BJ (cell line): ENCODE results near the gene ZNF888. TPM values are rescaled to one million over a fixed set of nuclear protein-coding genes. Genes with fewer than 3 reads are reported as not detected.
"Not testable (repeated sequence)": the region's sequence is repeated elsewhere in the genome, so short reads cannot be mapped to it uniquely, and the experiment has no call there.

Source experiments
- CTCF ChIA-PET: fragments of 350-600 bp; formaldehyde crosslinking; extraction: SDS; loops from one replicate; lab custom pipeline; 2021; ENCODE audit warnings: antibody characterized with exemption, inconsistent platforms; lab: Yijun Ruan, JAX
- POLR2A ChIA-PET: fragments of 300-600 bp; sonication (Branson Sonifier 250); formaldehyde crosslinking; extraction: SDS; loops from one replicate; lab custom pipeline; 2021; ENCODE audit warnings: antibody characterized with exemption; lab: Charles Lee
- DNase-seq: peaks from one replicate; pipeline ENCODE4 v3.0.0-alpha.2; 2011; ENCODE audit warnings: low read depth
- H3K27me3 ChIP-seq: 2 replicates; pipeline ENCODE4 v1.6.0; 2011; ENCODE audit warnings: low read length; ENCODE audit not compliant: control insufficient read depth, insufficient read depth
- H3K36me3 ChIP-seq: 2 replicates; pipeline ENCODE4 v1.5.1; 2011; ENCODE audit warnings: low read length; ENCODE audit not compliant: control insufficient read depth, insufficient read depth
- H3K4me3 ChIP-seq: 2 replicates; pipeline ENCODE4 v1.5.1; 2011; ENCODE audit warnings: low read depth, mild to moderate bottlenecking, control low read depth, low read length
- CTCF ChIP-seq: IDR thresholded peaks from 2 replicates; pipeline ENCODE4 v1.5.1; 2011; ENCODE audit warnings: low read depth, mild to moderate bottlenecking, control low read depth, inconsistent platforms, low read length, moderate library complexity; ENCODE audit not compliant: insufficient read depth
- polyA plus RNA-seq: library from polyadenylated mRNA; depleted of rRNA; stranded (reverse); fragments of >200 nt; gene quantifications from 2 replicates; pipeline ENCODE4 v1.2.3, GENCODE V29; 2011

ZNF888 gene
- polyA plus RNA-seq, 1 experiment, result 1.1 TPM

GRCh38 chr19:52948025-52948770, 25.0 kb upstream of the ZNF888 start:
- POLR2A ChIA-PET, result no interaction called here
- no peaks in the 10 kb centered on the region for H3K27me3 ChIP-seq
- peaks cover 7% of the 10 kb centered on the region for H3K36me3 ChIP-seq
- CTCF ChIA-PET, result interaction anchor here (1.3 kb wide), 1 partner anchor 46 kb away, joined by 3 read pairs; no protein-coding TSS in a partner anchor
- no peak for TF ChIP-seq CTCF
- H3K4me3 ChIP-seq, result no peak overlapping the region
- no peak for DNase-seq

GRCh38 chr19:52946322-52947310, 23.4 kb upstream of the ZNF888 start:
- POLR2A ChIA-PET, result no interaction called here
- H3K27me3 ChIP-seq, result no peaks in the 10 kb centered on the region
- H3K4me3 ChIP-seq, result no peak overlapping the region
- no peak for TF ChIP-seq CTCF
- no peak for DNase-seq
- peaks cover 2% of the 10 kb centered on the region; the same call in 1 of the 2 replicates for H3K36me3 ChIP-seq
- CTCF ChIA-PET, result interaction anchor here (1.1 kb wide), 1 partner anchor 11 kb away, joined by 3 read pairs; no protein-coding TSS in a partner anchor

- TF ChIP-seq CTCF, result no peak
- DNase-seq, result no peak
- Histone ChIP-seq H3K4me3 (no peak overlapping the region), H3K36me3 (peaks cover 2% of the 10 kb centered on the region; the same call in 1 of the 2 replicates), H3K27me3 (no peaks in the 10 kb centered on the region)
- CTCF ChIA-PET, result interaction anchor here (0.6 kb wide), 1 partner anchor 49 kb away, joined by 4 read pairs; no protein-coding TSS in a partner anchor
- POLR2A ChIA-PET, result no interaction called here
These were observed 22.6 kb upstream of the ZNF888 start for GRCh38 chr19:52945652-52946321.

GRCh38 chr19:52944703-52945493, 21.7 kb upstream of the ZNF888 start:
- H3K27me3 ChIP-seq, H3K4me3 ChIP-seq, DNase-seq, CTCF ChIA-PET, H3K36me3 ChIP-seq, POLR2A ChIA-PET: not testable (repeated sequence)
